ENCODE data around the gene USP11.

Gene USP11

GRCh38 chrX:47264483-47265173 lies 31.8 kb downstream of the USP11 start:
- Histone ChIP-seq H3K9me3 (ENCODE audit: control insufficient read depth, insufficient read depth, low read depth, low read length) (no peaks in the 10 kb centered on the region), H3K36me3 (ENCODE audit: control insufficient read depth in 2 of 2, insufficient read depth in 1 of 2, low read length in 2 of 2) (no peaks in the 10 kb centered on the region), H3K4me3 (ENCODE audit: low read depth, low read length) (no peak overlapping the region), H3K27ac (ENCODE audit: extremely low read depth, low read depth, low read length) (no peak overlapping the region), H3K4me1 (ENCODE audit: control insufficient read depth, insufficient read depth, low read length) (no peaks in the 10 kb centered on the region)
- TF ChIP-seq ZFHX2 (tag by site-specific recombination; conservative IDR thresholded peaks at IDR 0.05) (peak; percentile 67), PRDM6 (tag by site-specific recombination; IDR thresholded peaks at IDR 0.05) (no peak), ZNF629 (tag by site-specific recombination; IDR thresholded peaks at IDR 0.05) (peak; percentile 79), EGR2 (tag by site-specific recombination; IDR thresholded peaks at IDR 0.05; ENCODE audit: low read depth) (peak; percentile 49; the same call in 1 of the 2 replicates), ZFP37 (tag by site-specific recombination; IDR thresholded peaks at IDR 0.05) (0 out of 2 replicates have a peak, but pooled peaks have one; percentile 21), ZNF600 (tag by site-specific recombination; IDR thresholded peaks at IDR 0.05) (0 out of 2 replicates have a peak, but pooled peaks have one; percentile 38), ZNF398 (tag by site-specific recombination; IDR thresholded peaks at IDR 0.05) (peak; percentile 53; the same call in 1 of the 2 replicates), ZNF791 (tag by site-specific recombination; IDR thresholded peaks at IDR 0.05) (no peak)
- POLR2A ChIA-PET: interaction anchor here (1.6 kb wide), 1 partner anchor 47 kb away, joined by 4 read pairs; the partner anchor contains the start of gene CDK16
- CTCF ChIA-PET: interaction anchor here (0.5 to 0.7 kb wide), 2 partner anchors 21 to 95 kb away, joined by 3 read pairs; no protein-coding TSS in a partner anchor

- ChIA-PET POLR2A (interaction anchor here (0.7 kb wide), 1 partner anchor 48 kb away, joined by 7 read pairs; no protein-coding TSS in a partner anchor), CTCF (interaction anchor here (0.5 kb wide), 1 partner anchor 45 kb away, joined by 7 read pairs; no protein-coding TSS in a partner anchor)
- Histone ChIP-seq H3K4me3 (ENCODE audit: low read depth, low read length) (no peak overlapping the region), H3K9me3 (ENCODE audit: control insufficient read depth, insufficient read depth, low read depth, low read length) (no peaks in the 10 kb centered on the region), H3K27ac (ENCODE audit: extremely low read depth, low read depth, low read length) (no peak overlapping the region), H3K36me3 (ENCODE audit: control insufficient read depth in 2 of 2, insufficient read depth in 1 of 2, low read length in 2 of 2) (no peaks in the 10 kb centered on the region), H3K4me1 (ENCODE audit: control insufficient read depth, insufficient read depth, low read length) (no peaks in the 10 kb centered on the region)
- TF ChIP-seq ZNF629 (tag by site-specific recombination; IDR thresholded peaks at IDR 0.05) (no peak), ATF2 (tag by site-specific recombination; IDR thresholded peaks at IDR 0.05; ENCODE audit: low read depth) (no peak)
Observed at GRCh38 chrX:47266643-47267042, 33.8 kb downstream of the USP11 start.

- POLR2A ChIA-PET: no interaction called here
- H3K4me1 ChIP-seq (ENCODE audit: control insufficient read depth, insufficient read depth, low read length): no peaks in the 10 kb centered on the region
- H3K36me3 ChIP-seq (ENCODE audit: control insufficient read depth in 2 of 2, insufficient read depth in 1 of 2, low read length in 2 of 2): no peaks in the 10 kb centered on the region
- H3K27ac ChIP-seq (ENCODE audit: extremely low read depth, low read depth, low read length): no peak overlapping the region
- CTCF ChIA-PET: interaction anchor here (0.7 kb wide), 1 partner anchor 166 kb away, joined by 3 read pairs; no protein-coding TSS in a partner anchor
- no peak overlapping the region for H3K4me3 ChIP-seq (ENCODE audit: low read depth, low read length)
- H3K9me3 ChIP-seq (ENCODE audit: control insufficient read depth, insufficient read depth, low read depth, low read length): no peaks in the 10 kb centered on the region
- no peak for TF ChIP-seq ZFP37 (tag by site-specific recombination; IDR thresholded peaks at IDR 0.05)
Observed at GRCh38 chrX:47272013-47272408, 39.2 kb downstream of the USP11 start.

- Histone ChIP-seq H3K4me3 (ENCODE audit: low read depth, low read length) (no peak overlapping the region), H3K4me1 (ENCODE audit: control insufficient read depth, insufficient read depth, low read length) (no peaks in the 10 kb centered on the region), H3K9me3 (ENCODE audit: control insufficient read depth, insufficient read depth, low read depth, low read length) (no peaks in the 10 kb centered on the region), H3K36me3 (ENCODE audit: control insufficient read depth in 2 of 2, insufficient read depth in 1 of 2, low read length in 2 of 2) (no peaks in the 10 kb centered on the region), H3K27ac (ENCODE audit: extremely low read depth, low read depth, low read length) (no peak overlapping the region)
- ChIA-PET CTCF (interaction anchor here (1.0 kb wide), 1 partner anchor 11 kb away, joined by 3 read pairs; no protein-coding TSS in a partner anchor), POLR2A (no interaction called here)
- TF ChIP-seq BCL11B (tag by site-specific recombination; IDR thresholded peaks at IDR 0.05; ENCODE audit: low read depth) (no peak), ZNF202 (tag by site-specific recombination; IDR thresholded peaks at IDR 0.05; ENCODE audit: borderline replicate concordance) (no peak), ZNF366 (tag by site-specific recombination; conservative IDR thresholded peaks at IDR 0.05) (no peak), ZNF16 (tag by site-specific recombination; IDR thresholded peaks at IDR 0.05; ENCODE audit: low read depth) (no peak), ZNF184 (tag by site-specific recombination; IDR thresholded peaks at IDR 0.05) (no peak), ZNF529 (tag by site-specific recombination; IDR thresholded peaks at IDR 0.05; ENCODE audit: insufficient replicate concordance) (no peak), ZNF777 (tag by site-specific recombination; IDR thresholded peaks at IDR 0.05; ENCODE audit: borderline replicate concordance) (no peak), GLIS2 (tag by site-specific recombination; IDR thresholded peaks at IDR 0.05) (no peak)
Observed at GRCh38 chrX:47273011-47273730, 40.4 kb downstream of the USP11 start.
